ENCODE results near the gene TNFSF15.
"Not testable (repeated sequence)": the region's sequence is repeated elsewhere in the genome, so short reads cannot be mapped to it uniquely, and the experiment has no call there.

The TNFSF15 gene

GRCh38 chr9:114738581-114739316 lies 67.1 kb downstream of the TNFSF15 start:
- peak; percentile 99 for FAIRE-seq
- TF ChIP-seq POLR2A (IDR thresholded peaks at IDR 0.05; ENCODE audit: low read depth, low read length), result no peak
- peak; percentile 43 for DNase-seq (ENCODE audit: insufficient read length, low spot score)

GRCh38 chr9:114737847-114738246 lies 68.0 kb downstream of the TNFSF15 start:
- DNase-seq (ENCODE audit: insufficient read length, low spot score) (no peak), FAIRE-seq (no peak)
- no peak for TF ChIP-seq POLR2A (IDR thresholded peaks at IDR 0.05; ENCODE audit: low read depth, low read length)

GRCh38 chr9:114737118-114737517 lies 68.7 kb downstream of the TNFSF15 start:
- no peak for TF ChIP-seq POLR2A (IDR thresholded peaks at IDR 0.05; ENCODE audit: low read depth, low read length)
- no peak for FAIRE-seq
- DNase-seq (ENCODE audit: insufficient read length, low spot score), result no peak

GRCh38 chr9:114735704-114736103 lies 70.1 kb downstream of the TNFSF15 start:
- DNase-seq (ENCODE audit: insufficient read length, low spot score) (no peak), FAIRE-seq (peak; percentile 30)
- no peak for TF ChIP-seq POLR2A (IDR thresholded peaks at IDR 0.05; ENCODE audit: low read depth, low read length)

- not testable (repeated sequence) for FAIRE-seq; DNase-seq (ENCODE audit: insufficient read length, low spot score)
Observed at GRCh38 chr9:114735139-114735538, 70.7 kb downstream of the TNFSF15 start.

Data from H54 (cell line).